ENCODE measurements around the gene EDRF1.

The EDRF1 gene

GRCh38 chr10:125719173-125720001, at the start of gene EDRF1:
Gene EDRF1, plus strand, starts transcription at chr10:125719709. Its CDS starts 99 bp downstream, at chr10:125719808.
- no peaks in the 10 kb centered on the region for H3K9me3 ChIP-seq (ENCODE audit: control insufficient read depth, insufficient read depth, low read length)
- H3K9ac ChIP-seq (ENCODE audit: low read depth, low read length) = peak within 1 kb of the TSS; percentile 80
- no peaks in the 10 kb centered on the region for H3K4me1 ChIP-seq (ENCODE audit: insufficient read depth, low read length)
- peaks cover 11% of the 10 kb centered on the region for H3K36me3 ChIP-seq (ENCODE audit: insufficient read depth, low read length)

- Histone ChIP-seq H3K4me1 (ENCODE audit: insufficient read depth, low read length) (no peaks in the 10 kb centered on the region), H3K9ac (ENCODE audit: low read depth, low read length) (no peak overlapping the region), H3K36me3 (ENCODE audit: insufficient read depth, low read length) (no peaks in the 10 kb centered on the region), H3K9me3 (ENCODE audit: control insufficient read depth, insufficient read depth, low read length) (no peaks in the 10 kb centered on the region)
Measured at GRCh38 chr10:125672884-125673283, 46.6 kb upstream of the EDRF1 start.

- no peaks in the 10 kb centered on the region for H3K9me3 ChIP-seq (ENCODE audit: control insufficient read depth, insufficient read depth, low read length)
- H3K9ac ChIP-seq (ENCODE audit: low read depth, low read length) = no peak overlapping the region
- no peaks in the 10 kb centered on the region for H3K4me1 ChIP-seq (ENCODE audit: insufficient read depth, low read length)
- no peaks in the 10 kb centered on the region for H3K36me3 ChIP-seq (ENCODE audit: insufficient read depth, low read length)
Measured at GRCh38 chr10:125679436-125679835, 40.1 kb upstream of the EDRF1 start.

- H3K4me1 ChIP-seq (ENCODE audit: insufficient read depth, low read length) = no peaks in the 10 kb centered on the region
- H3K36me3 ChIP-seq (ENCODE audit: insufficient read depth, low read length) = no peaks in the 10 kb centered on the region
- H3K9ac ChIP-seq (ENCODE audit: low read depth, low read length) = no peak within 1 kb of the TSS
- H3K9me3 ChIP-seq (ENCODE audit: control insufficient read depth, insufficient read depth, low read length) = no peaks in the 10 kb centered on the region
Measured at GRCh38 chr10:125683063-125683462, 36.4 kb upstream of the EDRF1 start, which contains the start of gene TEX36. Gene TEX36, minus strand, starts transcription at chr10:125683163. Its CDS starts 174 bp downstream, at chr10:125682989.

- no peaks in the 10 kb centered on the region for H3K36me3 ChIP-seq (ENCODE audit: insufficient read depth, low read length)
- no peaks in the 10 kb centered on the region for H3K9me3 ChIP-seq (ENCODE audit: control insufficient read depth, insufficient read depth, low read length)
- no peak overlapping the region for H3K9ac ChIP-seq (ENCODE audit: low read depth, low read length)
- H3K4me1 ChIP-seq (ENCODE audit: insufficient read depth, low read length) = no peaks in the 10 kb centered on the region
Measured at GRCh38 chr10:125683821-125684220, 35.7 kb upstream of the EDRF1 start.

- H3K9me3 ChIP-seq (ENCODE audit: control insufficient read depth, insufficient read depth, low read length) = no peaks in the 10 kb centered on the region
Measured at GRCh38 chr10:125684581-125684980, 34.9 kb upstream of the EDRF1 start.

GRCh38 chr10:125687507-125688185, 31.9 kb upstream of the EDRF1 start:
- H3K9ac ChIP-seq (ENCODE audit: low read depth, low read length) = no peak overlapping the region
- no peaks in the 10 kb centered on the region for H3K36me3 ChIP-seq (ENCODE audit: insufficient read depth, low read length)
- no peaks in the 10 kb centered on the region for H3K4me1 ChIP-seq (ENCODE audit: insufficient read depth, low read length)
- H3K9me3 ChIP-seq (ENCODE audit: control insufficient read depth, insufficient read depth, low read length) = no peaks in the 10 kb centered on the region

More at GRCh38 chr10:125684581-125684980, 34.9 kb upstream of the EDRF1 start:
- Histone ChIP-seq H3K36me3 (ENCODE audit: insufficient read depth, low read length) (no peaks in the 10 kb centered on the region), H3K9ac (ENCODE audit: low read depth, low read length) (no peak overlapping the region), H3K4me1 (ENCODE audit: insufficient read depth, low read length) (no peaks in the 10 kb centered on the region)

- no peaks in the 10 kb centered on the region for H3K36me3 ChIP-seq (ENCODE audit: insufficient read depth, low read length)
- H3K9ac ChIP-seq (ENCODE audit: low read depth, low read length) = no peak overlapping the region
- no peaks in the 10 kb centered on the region for H3K4me1 ChIP-seq (ENCODE audit: insufficient read depth, low read length)
- H3K9me3 ChIP-seq (ENCODE audit: control insufficient read depth, insufficient read depth, low read length) = no peaks in the 10 kb centered on the region
Measured at GRCh38 chr10:125689955-125690569, 29.4 kb upstream of the EDRF1 start.

- Histone ChIP-seq H3K36me3 (ENCODE audit: insufficient read depth, low read length) (no peaks in the 10 kb centered on the region), H3K9me3 (ENCODE audit: control insufficient read depth, insufficient read depth, low read length) (no peaks in the 10 kb centered on the region), H3K4me1 (ENCODE audit: insufficient read depth, low read length) (no peaks in the 10 kb centered on the region), H3K9ac (ENCODE audit: low read depth, low read length) (no peak overlapping the region)
Measured at GRCh38 chr10:125691160-125691981, 28.1 kb upstream of the EDRF1 start.

GRCh38 chr10:125692196-125692595, 27.3 kb upstream of the EDRF1 start:
- Histone ChIP-seq H3K36me3 (ENCODE audit: insufficient read depth, low read length) (no peaks in the 10 kb centered on the region), H3K9ac (ENCODE audit: low read depth, low read length) (no peak overlapping the region), H3K4me1 (ENCODE audit: insufficient read depth, low read length) (no peaks in the 10 kb centered on the region), H3K9me3 (ENCODE audit: control insufficient read depth, insufficient read depth, low read length) (no peaks in the 10 kb centered on the region)

- no peaks in the 10 kb centered on the region for H3K4me1 ChIP-seq (ENCODE audit: insufficient read depth, low read length)
- no peaks in the 10 kb centered on the region for H3K9me3 ChIP-seq (ENCODE audit: control insufficient read depth, insufficient read depth, low read length)
- H3K9ac ChIP-seq (ENCODE audit: low read depth, low read length) = no peak overlapping the region
- H3K36me3 ChIP-seq (ENCODE audit: insufficient read depth, low read length) = no peaks in the 10 kb centered on the region
Measured at GRCh38 chr10:125692601-125693523, 26.6 kb upstream of the EDRF1 start.

GRCh38 chr10:125693524-125693847, 26.0 kb upstream of the EDRF1 start:
- H3K36me3 ChIP-seq (ENCODE audit: insufficient read depth, low read length) = no peaks in the 10 kb centered on the region
- H3K9me3 ChIP-seq (ENCODE audit: control insufficient read depth, insufficient read depth, low read length) = no peaks in the 10 kb centered on the region
- H3K4me1 ChIP-seq (ENCODE audit: insufficient read depth, low read length) = no peaks in the 10 kb centered on the region

GRCh38 chr10:125694883-125695282, 24.6 kb upstream of the EDRF1 start:
- Histone ChIP-seq H3K9ac (ENCODE audit: low read depth, low read length) (no peak overlapping the region), H3K36me3 (ENCODE audit: insufficient read depth, low read length) (no peaks in the 10 kb centered on the region), H3K9me3 (ENCODE audit: control insufficient read depth, insufficient read depth, low read length) (no peaks in the 10 kb centered on the region), H3K4me1 (ENCODE audit: insufficient read depth, low read length) (no peaks in the 10 kb centered on the region)

More at GRCh38 chr10:125693524-125693847, 26.0 kb upstream of the EDRF1 start:
- no peak overlapping the region for H3K9ac ChIP-seq (ENCODE audit: low read depth, low read length)

Measured in ES-I3 (cell line).